GM12874 (cell line): ENCODE results near the gene LSG1.

Experiments
- CTCF ChIP-seq: IDR thresholded peaks from 2 replicates; pipeline ENCODE4 v1.5.1; 2011; ENCODE audit warnings: low read depth, mild to moderate bottlenecking, control low read depth, low read length, moderate library complexity; ENCODE audit not compliant: insufficient read depth

LSG1 gene

DNA sequence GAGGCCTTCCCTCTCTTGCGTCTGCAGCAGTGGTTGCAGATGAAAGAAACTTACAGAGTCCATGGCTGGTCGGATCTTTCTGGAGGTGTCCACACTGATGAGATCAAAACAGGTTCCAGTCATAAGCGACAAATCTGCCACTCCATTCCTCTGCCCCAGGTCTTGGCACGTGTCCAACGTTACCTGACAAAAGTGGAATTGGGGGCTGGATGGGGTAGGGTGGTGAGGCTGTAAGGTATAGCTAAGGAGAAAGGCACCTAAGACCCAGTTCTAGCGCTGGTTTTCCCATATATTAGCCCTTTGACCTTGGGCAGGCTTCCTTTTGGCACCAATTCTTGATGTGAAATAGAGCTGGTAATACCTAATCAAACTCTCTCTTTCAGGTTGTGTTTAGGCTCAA, 24.7 kb upstream of the LSG1 start:
- TF ChIP-seq CTCF, result no peak

DNA sequence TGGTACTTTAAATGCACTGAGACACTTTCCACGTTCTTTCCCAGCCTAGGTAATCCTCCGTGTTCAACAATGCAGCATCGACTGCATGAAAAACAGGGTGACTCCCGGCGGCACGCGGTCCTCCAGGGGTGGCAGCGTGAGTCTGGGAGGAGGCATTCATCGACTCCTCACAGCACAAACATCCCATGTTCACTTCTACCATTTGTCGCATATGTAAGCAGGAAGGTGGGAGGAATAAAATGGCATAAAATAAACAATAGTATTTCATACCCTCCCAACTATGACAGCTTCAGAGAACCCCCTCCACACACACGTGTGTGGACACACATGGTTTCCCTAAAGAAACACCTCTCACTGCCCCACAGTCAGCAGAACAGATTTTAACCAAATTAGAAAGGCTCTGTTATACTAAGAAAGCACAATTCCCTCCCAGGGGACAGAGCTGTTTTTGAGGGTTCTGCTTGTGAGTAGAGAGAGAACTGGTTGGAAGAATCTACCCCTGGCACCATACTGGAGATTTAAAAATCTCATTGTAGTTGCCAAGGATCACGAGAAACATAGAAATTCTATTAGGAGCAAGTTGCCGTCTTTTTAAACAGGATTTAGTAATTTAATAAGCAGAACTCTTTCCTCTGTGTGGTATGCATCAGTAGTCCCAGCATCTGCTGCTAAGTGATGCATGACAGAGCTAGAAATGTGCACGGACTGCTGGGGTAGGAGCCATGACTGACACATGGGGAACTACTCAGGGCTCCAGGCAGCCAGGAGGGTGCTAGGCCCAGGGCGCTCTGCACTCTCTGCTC, 19.7 kb upstream of the LSG1 start:
- TF ChIP-seq CTCF, result no peak

DNA sequence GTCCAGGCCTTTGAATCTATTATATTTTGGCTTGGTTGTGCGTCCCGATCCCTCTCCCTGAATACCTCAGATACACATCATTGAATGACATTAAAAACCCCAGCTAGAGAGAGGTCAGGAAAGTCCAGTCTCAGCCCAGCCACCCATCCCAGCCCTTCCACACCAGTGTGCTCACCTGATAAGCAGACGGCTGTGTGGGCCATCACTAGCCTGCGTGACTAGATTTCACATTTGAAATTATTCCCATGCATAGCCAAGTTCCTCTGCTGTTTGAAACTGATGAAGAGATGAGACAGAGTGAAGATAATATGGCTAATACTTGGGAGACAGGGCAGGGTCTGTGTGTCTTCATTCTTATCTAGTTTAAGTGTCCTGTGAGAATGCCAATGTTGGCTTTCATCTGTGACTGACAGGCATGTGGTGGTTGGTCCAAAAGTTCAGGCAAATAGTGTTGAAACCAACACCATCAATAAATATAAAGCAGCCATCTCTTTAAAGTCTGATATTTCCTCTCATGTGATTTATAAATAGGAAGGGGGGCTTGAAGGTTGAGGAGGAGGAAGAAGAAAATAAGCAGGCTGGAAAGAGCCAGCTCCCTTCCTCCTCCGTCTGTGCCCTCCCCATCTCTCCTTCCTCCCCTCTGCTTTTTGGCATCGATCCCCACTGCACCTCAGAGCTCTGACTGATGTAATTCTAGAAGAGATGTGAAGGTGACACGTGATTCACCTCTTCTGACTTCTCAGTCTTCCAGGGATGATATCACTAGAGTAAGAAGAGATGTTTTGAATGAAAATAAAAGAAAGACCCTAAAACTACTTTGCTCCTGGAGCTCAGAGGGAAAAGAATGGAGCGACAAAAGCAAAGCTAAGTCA, 18.7 kb upstream of the LSG1 start:
- no peak for TF ChIP-seq CTCF

GRCh38 chr3:194689493-194689944, 17.5 kb upstream of the LSG1 start:
- TF ChIP-seq CTCF, result no peak

DNA sequence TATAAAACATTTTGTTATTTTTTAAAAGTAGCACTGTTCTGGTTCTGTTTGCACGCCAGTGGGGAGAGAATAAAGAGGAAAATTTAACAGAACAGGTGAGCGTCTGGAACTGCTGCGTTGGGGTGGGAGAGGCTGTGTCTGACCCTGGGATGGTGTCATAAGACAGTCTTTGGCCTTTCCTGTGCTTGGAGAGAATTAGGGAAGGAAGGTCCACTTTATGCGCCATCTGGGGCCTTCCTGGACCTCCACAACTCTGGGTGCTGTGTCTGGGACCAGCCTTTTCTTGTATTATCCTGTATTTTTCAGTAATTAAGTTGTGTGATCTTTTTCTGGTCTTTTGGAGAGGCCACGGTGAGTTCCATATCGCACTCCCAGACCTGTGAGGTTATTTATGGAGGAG, 17.0 kb upstream of the LSG1 start:
- no peak for TF ChIP-seq CTCF

- no peak for TF ChIP-seq CTCF
These were observed 16.3 kb upstream of the LSG1 start for GRCh38 chr3:194688200-194688740.

DNA sequence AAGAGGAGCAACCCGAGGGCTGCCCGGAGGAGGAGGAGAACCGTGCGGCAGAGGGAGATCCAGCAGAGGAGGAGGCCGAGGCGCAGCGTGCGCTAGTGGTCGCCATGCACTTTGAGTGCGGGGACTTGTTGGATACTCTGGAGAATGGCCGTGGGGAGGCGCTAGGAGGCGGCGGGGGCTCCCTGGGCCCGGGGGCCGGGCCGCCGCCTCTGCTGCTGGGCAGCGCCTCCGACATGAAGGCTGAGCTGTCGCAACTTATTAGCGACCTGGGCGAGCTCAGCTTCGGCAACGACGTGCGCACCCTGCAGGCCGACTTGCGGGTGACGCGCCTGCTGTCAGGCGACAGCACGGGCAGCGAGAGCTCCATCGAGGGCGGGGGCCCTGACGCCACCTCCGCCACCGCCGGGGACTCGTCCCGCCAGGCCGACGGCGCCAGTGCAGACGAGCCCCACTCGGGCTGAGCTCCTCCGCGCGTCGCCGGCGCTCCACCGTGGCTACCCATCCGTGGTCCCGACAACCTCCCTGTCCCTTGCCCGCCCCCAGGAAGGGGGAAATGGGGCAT, 15.7 kb upstream of the LSG1 start:
- peak; percentile 56 for TF ChIP-seq CTCF
